Testis (tissue), 2 donors: ENCODE measurements around the gene OS9.

Experiments
- CTCF ChIP-seq, 3 experiments: fragments of 450-650 bp in 2 of 3; fragments of 200-600 bp in 1 of 3; sonication (generic) in 1 of 3; IDR thresholded peaks; one replicate each; pipeline ENCODE4 v1.5.1; 2016 to 2019; ENCODE audit warnings: antibody characterized with exemption in 3 of 3, mild to moderate bottlenecking in 2 of 3, moderate library complexity in 1 of 3
- POLR2A ChIP-seq: fragments of 450-650 bp; IDR thresholded peaks from one replicate; pipeline ENCODE4 v1.6.1; 2017; ENCODE audit warnings: antibody characterized with exemption, mild to moderate bottlenecking, moderate library complexity

GRCh38 chr12:57727758-57728395 lies 33.9 kb downstream of the OS9 start:
- TF ChIP-seq CTCF (IDR thresholded peaks at IDR 0.05) (no peak), POLR2A (no peak)
